Measurements from ENCODE around the gene PRR15. TPM values are rescaled to one million over a fixed set of nuclear protein-coding genes. Genes with fewer than 3 reads are reported as not detected.

PRR15 gene
- total and polyA plus RNA-seq, 2 experiments from 2014 or later, result 4.3 to 4.9 TPM

- Histone ChIP-seq H3K36me3 (no peaks in the 10 kb centered on the region), H3K4me3 (no peak overlapping the region), H3K27me3 (no peaks in the 10 kb centered on the region), H3K27ac (no peak overlapping the region), H3K4me1 (ENCODE audit: low read depth) (peaks cover 9% of the 10 kb centered on the region), H3K9me3 (ENCODE audit: low read depth) (no peaks in the 10 kb centered on the region)
- DNase-seq (ENCODE audit: low read depth in 1 of 2, low spot score in 1 of 2), result no peak
- no peak for TF ChIP-seq CTCF (IDR thresholded peaks at IDR 0.05; ENCODE audit: low read depth, low read length)
Measured at GRCh38 chr7:29614229-29614628, 50.6 kb downstream of the PRR15 start.

Other genes starting within 250 kb of the PRR15 start
- 1.3 and 2.8 TPM in 2 replicates for gene WIPF3, start 242.7 kb downstream of the PRR15 start, total RNA-seq
- 1.4 and 2.3 TPM in 2 replicates for gene WIPF3, start 242.7 kb downstream of the PRR15 start, polyA plus RNA-seq

Data from cardiac muscle cell (in vitro differentiated cells and primary cell).